H54 (cell line): ENCODE results near the gene CLCN2.
"Not testable (repeated sequence)": the region's sequence is repeated elsewhere in the genome, so short reads cannot be mapped to it uniquely, and the experiment has no call there.

Experiments
- DNase-seq: peaks from one replicate; pipeline ENCODE4 v3.0.0; 2011; ENCODE audit warnings: low spot score, mixed read lengths; ENCODE audit not compliant: insufficient read length
- FAIRE-seq: peaks from 3 replicates; lab custom pipeline; 2011; peaks lifted over from hg19 to GRCh38; lab: Jason Lieb, UNC
- POLR2A ChIP-seq: IDR thresholded peaks from 2 replicates; pipeline ENCODE4 v1.6.1; 2011; ENCODE audit warnings: low read depth, mild to moderate bottlenecking, low read length

CLCN2 gene

GRCh38 chr3:184350618-184351017 lies 10.8 kb downstream of the CLCN2 start:
- no peak for TF ChIP-seq POLR2A
- FAIRE-seq: no peak
- no peak for DNase-seq

GRCh38 chr3:184349563-184350470 lies 11.6 kb downstream of the CLCN2 start:
- no peak for TF ChIP-seq POLR2A
- no peak for DNase-seq
- no peak for FAIRE-seq

- TF ChIP-seq POLR2A: no peak
- FAIRE-seq: no peak
Measured at GRCh38 chr3:184348057-184348382, 13.4 kb downstream of the CLCN2 start.

GRCh38 chr3:184347321-184348056 lies 13.9 kb downstream of the CLCN2 start:
- no peak for FAIRE-seq
- DNase-seq: no peak
- TF ChIP-seq POLR2A: no peak

More at GRCh38 chr3:184348057-184348382, 13.4 kb downstream of the CLCN2 start:
- no peak for DNase-seq

- DNase-seq (no peak), FAIRE-seq (no peak)
- no peak for TF ChIP-seq POLR2A
Measured at GRCh38 chr3:184346480-184347190, 14.8 kb downstream of the CLCN2 start.

GRCh38 chr3:184345317-184346144 lies 15.9 kb downstream of the CLCN2 start:
- DNase-seq: peak; percentile 87
- FAIRE-seq: peak; percentile 69
- TF ChIP-seq POLR2A: no peak

- FAIRE-seq (no peak), DNase-seq (no peak)
- TF ChIP-seq POLR2A: no peak
Measured at GRCh38 chr3:184344579-184345316, 16.7 kb downstream of the CLCN2 start.

- TF ChIP-seq POLR2A: no peak
- FAIRE-seq (no peak), DNase-seq (no peak)
Measured at GRCh38 chr3:184343200-184343876, 18.1 kb downstream of the CLCN2 start.

- FAIRE-seq (no peak), DNase-seq (no peak)
- no peak for TF ChIP-seq POLR2A
Measured at GRCh38 chr3:184341925-184342324, 19.5 kb downstream of the CLCN2 start.

GRCh38 chr3:184339451-184340135 lies 21.8 kb downstream of the CLCN2 start:
- not testable (repeated sequence) for FAIRE-seq

GRCh38 chr3:184339001-184339400 lies 22.4 kb downstream of the CLCN2 start:
- no peak for FAIRE-seq
- TF ChIP-seq POLR2A: no peak
- DNase-seq: no peak

More at GRCh38 chr3:184339451-184340135, 21.8 kb downstream of the CLCN2 start:
- not testable (repeated sequence) for DNase-seq
